GM12865 (cell line): ENCODE data around the gene OVOL1.

Experiments used
- DNase-seq: peaks from one replicate; pipeline ENCODE4 v3.0.0; 2010; ENCODE audit warnings: low read depth
- H3K4me3 ChIP-seq: 2 replicates; pipeline ENCODE4 v1.5.1; 2011; ENCODE audit warnings: mild to moderate bottlenecking, low read depth, low read length, control low read depth
- TF ChIP-seq, protein P1 (sequence below): IDR thresholded peaks from 2 replicates; pipeline ENCODE4 v1.5.1; 2011; ENCODE audit warnings: low read length, control low read depth, low read depth, inconsistent platforms; ENCODE audit not compliant: insufficient read depth; ENCODE audit errors: missing control alignments

Gene OVOL1

GRCh38 chr11:65771589-65772112, 15.2 kb upstream of the OVOL1 start:
- DNase-seq, result no peak
- no peak overlapping the region for H3K4me3 ChIP-seq
- TF ChIP-seq, protein P1, sequence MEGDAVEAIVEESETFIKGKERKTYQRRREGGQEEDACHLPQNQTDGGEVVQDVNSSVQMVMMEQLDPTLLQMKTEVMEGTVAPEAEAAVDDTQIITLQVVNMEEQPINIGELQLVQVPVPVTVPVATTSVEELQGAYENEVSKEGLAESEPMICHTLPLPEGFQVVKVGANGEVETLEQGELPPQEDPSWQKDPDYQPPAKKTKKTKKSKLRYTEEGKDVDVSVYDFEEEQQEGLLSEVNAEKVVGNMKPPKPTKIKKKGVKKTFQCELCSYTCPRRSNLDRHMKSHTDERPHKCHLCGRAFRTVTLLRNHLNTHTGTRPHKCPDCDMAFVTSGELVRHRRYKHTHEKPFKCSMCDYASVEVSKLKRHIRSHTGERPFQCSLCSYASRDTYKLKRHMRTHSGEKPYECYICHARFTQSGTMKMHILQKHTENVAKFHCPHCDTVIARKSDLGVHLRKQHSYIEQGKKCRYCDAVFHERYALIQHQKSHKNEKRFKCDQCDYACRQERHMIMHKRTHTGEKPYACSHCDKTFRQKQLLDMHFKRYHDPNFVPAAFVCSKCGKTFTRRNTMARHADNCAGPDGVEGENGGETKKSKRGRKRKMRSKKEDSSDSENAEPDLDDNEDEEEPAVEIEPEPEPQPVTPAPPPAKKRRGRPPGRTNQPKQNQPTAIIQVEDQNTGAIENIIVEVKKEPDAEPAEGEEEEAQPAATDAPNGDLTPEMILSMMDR, result no peak

DNA sequence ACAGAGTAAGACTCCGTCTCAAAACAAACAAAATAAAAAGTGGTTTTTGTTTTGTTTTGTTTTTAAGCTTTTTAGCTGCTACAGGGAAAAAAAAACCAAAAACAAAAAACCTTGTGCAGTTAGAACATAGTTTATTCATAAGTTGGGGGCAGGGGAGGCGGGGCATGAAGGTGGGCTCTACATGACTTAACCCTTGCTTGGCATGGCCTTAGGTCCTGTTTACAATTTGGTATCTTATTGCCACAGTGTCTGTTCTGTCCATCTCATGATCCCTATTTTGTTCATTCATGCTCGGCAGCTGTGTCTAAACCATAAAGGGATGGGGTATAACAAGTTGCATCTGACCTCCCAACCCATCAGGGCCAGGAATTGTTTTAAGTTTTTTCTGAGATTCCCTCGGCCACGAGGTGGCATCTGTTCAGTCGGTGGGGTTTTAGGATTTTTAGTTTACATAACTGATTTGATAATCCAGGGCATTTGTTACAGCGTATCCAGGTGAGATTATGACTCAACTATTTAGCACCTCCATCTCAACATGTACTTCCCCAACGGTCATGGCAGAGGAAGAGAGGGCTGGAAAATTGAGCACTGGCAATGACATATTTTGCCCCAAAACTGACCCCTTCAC, 13.0 kb upstream of the OVOL1 start:
- TF ChIP-seq, protein P1, result no peak

DNA sequence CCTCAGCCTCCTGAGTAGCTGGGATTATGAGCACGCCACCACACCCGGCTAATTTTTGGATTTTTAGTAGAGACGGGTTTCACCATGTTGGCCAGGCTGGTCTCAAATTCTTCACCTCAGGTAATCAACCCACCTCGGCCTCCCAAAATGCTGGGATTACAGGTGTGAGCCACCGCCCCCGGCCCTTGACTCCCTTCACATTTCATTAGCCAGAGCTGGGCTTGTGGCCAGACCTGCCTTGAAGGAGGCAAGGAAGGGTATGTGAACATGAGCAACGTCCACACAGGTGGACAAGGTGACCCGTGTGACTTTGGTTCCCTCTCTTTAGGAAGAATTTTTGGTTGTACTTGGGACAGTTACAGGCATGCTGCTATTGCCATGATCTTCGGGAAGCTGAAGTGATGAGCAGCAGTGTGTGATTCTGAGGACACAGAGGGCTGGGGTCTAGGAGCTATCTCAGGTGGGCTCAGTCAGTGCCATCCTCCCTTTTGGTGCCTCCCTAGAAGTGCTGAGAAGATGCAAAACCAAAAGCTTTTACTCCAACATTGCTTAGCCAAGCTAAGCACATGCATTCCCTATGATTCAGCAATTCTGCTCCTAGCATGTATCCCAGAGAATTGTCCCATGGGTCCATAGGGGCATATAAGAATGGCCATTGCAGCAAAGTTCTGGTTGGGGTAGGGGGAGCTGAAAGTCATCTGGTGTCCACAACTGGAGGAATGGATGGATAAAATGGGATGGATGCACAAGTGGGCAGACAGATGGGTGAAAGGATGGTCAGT, 12.1 kb upstream of the OVOL1 start:
- no peak for DNase-seq
- H3K4me3 ChIP-seq, result no peak overlapping the region
- TF ChIP-seq, protein P1, result no peak

More for the DNA sequence above, 13.0 kb upstream of the OVOL1 start:
- no peak overlapping the region for H3K4me3 ChIP-seq
- DNase-seq, result no peak

GRCh38 chr11:65776196-65776595, 10.7 kb upstream of the OVOL1 start:
- TF ChIP-seq, protein P1, result no peak
- H3K4me3 ChIP-seq, result no peak overlapping the region
- no peak for DNase-seq

DNA sequence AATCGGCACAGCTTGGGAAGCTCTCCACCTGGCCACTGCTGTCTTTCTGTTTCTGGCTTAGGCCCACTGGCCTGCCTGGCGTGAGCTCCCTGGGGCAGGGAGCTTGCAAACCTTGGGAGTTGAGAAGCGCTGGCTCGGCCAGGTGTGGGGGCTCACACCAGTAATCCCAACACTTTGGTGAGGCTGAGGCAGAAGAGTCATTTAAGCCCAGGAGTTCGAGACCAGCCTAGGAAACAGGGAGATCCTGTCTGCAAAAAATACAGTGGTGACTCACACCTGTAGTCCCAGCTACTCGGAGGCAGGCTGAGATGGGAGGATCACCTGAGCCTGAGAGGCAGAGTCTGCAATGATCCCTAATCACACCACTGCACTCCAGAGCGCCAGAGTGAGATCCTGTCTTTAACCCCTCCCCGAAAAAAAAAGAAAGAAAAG, 10.1 kb upstream of the OVOL1 start:
- TF ChIP-seq, protein P1, result no peak
- H3K4me3 ChIP-seq, result no peak overlapping the region
- DNase-seq, result no peak

- H3K4me3 ChIP-seq, result no peak overlapping the region
- TF ChIP-seq, protein P1, result no peak
- DNase-seq, result no peak
These were observed 9.6 kb upstream of the OVOL1 start for GRCh38 chr11:65777241-65777640.
